ENCODE results near the gene LPP.

DNA sequence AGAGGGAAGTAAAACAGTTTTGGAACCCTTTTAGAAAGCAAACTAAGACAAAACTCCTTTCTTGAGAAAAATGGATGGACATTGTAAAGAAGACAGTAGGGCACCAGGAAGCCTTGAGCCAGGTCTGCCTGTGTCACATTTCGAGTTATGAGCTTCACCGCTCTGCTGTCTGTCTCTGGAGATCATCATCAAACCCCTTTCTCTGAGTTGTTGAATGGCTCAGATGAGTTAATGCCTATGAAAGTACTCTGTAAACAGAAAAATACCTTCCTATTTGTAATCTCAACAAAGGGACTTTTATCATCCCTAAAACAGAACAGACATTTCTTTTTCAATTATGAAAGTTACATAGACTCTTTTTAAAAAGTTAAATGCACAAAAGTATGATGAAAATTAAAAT, 145.8 kb downstream of the LPP start:
- TF ChIP-seq, protein P1, sequence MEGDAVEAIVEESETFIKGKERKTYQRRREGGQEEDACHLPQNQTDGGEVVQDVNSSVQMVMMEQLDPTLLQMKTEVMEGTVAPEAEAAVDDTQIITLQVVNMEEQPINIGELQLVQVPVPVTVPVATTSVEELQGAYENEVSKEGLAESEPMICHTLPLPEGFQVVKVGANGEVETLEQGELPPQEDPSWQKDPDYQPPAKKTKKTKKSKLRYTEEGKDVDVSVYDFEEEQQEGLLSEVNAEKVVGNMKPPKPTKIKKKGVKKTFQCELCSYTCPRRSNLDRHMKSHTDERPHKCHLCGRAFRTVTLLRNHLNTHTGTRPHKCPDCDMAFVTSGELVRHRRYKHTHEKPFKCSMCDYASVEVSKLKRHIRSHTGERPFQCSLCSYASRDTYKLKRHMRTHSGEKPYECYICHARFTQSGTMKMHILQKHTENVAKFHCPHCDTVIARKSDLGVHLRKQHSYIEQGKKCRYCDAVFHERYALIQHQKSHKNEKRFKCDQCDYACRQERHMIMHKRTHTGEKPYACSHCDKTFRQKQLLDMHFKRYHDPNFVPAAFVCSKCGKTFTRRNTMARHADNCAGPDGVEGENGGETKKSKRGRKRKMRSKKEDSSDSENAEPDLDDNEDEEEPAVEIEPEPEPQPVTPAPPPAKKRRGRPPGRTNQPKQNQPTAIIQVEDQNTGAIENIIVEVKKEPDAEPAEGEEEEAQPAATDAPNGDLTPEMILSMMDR (IDR thresholded peaks at IDR 0.05), result no peak
- TF ChIP-seq POLR2A (IDR thresholded peaks at IDR 0.05) (no peak), EP300 (IDR thresholded peaks at IDR 0.05) (no peak)

All from tibial nerve (tissue), 4 donors.